ENCODE results near the gene GCNT1.
A peak's percentile ranks its signal among the peaks of the same experiment; 100 is the strongest.
"Not testable (repeated sequence)": the region's sequence is repeated elsewhere in the genome, so short reads cannot be mapped to it uniquely, and the experiment has no call there.

The GCNT1 gene

DNA sequence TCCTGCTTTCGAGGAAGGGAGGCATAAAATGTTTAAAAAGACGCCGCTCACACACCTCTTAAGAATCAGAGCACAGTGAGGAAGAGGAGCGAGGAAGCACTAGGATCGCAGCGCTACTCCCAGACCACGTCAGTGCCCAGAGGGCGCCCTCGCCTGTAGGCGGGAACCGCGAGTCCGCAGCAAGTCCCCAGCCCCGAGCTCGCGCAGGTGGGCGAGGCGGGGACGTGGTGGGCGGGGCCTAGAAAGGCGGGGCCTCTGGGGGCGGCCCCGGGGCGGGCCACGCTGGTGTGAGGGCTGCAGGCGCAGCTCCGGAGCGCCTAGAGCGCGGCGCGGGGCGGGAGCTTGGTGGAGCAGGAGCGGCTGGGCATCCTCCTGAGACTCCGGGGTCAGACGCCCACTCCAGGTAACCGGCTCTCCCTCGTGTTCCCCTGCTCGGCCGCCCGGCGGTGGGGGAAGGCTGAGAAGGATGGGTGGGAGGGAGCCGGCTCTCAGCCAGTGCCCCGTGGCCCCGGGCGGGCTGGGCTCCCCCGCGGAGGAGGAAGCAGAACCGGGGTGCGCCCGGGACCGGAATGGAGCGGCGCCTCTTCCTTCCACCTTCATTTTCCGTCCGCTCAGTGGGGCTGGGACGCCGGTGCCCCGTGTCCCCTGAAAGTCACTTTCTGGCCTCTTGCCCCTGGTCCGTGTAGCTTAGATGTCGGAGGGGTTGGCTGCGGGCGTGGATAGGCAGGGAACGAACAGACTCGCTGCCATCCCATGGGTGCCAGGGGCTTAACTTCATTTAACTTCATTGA, at the start of gene GCNT1:
TSS of gene GCNT1 (plus strand) at position 280 of the 791 bp plus-strand sequence. CDS start 43,200 bp downstream, outside the sequence.
- peak; percentile 76 for DNase-seq

DNA sequence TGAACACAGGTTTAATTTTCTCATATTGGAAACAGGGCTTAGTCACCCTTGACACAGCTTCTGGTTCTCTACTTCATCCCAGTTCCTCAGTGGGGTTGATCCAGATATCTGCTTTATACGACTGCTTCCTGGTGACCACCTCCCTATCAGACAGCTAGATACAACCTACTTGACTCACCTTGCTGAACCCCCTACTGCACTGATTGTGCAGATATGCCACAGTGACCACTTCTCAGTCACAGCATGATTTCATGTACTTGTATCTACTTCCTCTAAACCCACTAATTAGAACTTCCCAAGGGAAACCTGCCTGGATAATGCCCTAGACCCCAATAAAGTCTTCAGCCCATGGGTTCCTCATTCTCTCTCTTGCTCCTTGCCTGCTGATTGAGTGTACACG, 46.3 kb upstream of the GCNT1 start:
- no peak for DNase-seq

DNA sequence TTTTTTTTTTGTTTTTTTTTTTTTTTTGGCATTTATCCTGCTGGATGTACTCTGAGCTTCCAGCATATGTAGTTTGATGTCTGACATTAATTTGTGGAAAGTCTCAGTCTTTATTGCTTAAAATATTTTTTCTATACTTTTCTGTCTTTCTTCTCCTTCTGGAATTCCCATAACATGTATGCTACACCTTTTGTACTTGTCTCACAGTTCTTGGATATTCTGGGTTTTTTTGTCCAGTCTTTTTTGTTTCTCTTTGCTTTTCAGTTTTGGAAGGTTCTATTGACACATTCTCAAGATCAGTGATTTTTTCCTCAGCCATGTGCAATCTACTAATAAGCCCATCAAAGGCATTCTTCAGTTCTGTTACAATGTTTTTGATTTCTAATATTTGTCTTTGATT, 45.3 kb upstream of the GCNT1 start:
- DNase-seq = no peak

DNA sequence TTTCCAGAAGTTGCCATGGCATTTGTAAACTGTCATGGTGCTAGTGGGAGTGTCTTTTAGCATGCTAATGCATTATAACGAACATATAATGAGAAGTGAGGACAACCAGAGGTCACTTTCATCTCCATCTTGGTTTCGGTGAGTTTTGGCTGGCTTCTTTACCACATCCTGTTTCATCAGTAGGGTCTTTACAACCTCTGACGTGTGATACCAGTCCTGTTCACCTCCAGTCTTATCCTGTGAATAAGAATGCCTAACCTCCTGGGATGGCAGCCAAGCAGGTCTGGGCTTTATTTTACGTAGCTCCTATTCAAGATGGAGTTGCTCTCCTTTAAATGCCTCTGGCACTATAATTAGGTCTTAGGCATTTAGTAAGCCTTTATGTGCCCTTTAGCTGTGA, 44.3 kb upstream of the GCNT1 start:
- DNase-seq = no peak

DNA sequence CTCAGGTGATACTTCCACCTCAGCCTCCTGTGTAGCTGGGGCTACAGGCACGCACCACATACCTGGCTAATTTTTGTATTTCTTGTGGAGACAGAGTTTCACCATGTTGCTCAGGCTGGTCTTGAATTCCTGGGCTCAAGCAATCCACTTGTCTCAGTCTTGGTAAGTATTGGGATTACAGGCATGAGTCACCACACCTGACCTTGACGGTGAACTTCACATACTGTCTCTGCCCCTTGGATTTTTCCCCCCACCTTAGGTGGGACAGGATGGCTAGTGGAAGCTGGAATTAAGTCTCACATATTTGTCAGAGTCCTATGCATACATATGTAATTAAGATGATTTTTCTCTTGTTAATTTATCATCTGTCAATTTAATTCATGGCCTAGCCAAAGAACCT, 43.8 kb upstream of the GCNT1 start:
- DNase-seq = no peak

DNA sequence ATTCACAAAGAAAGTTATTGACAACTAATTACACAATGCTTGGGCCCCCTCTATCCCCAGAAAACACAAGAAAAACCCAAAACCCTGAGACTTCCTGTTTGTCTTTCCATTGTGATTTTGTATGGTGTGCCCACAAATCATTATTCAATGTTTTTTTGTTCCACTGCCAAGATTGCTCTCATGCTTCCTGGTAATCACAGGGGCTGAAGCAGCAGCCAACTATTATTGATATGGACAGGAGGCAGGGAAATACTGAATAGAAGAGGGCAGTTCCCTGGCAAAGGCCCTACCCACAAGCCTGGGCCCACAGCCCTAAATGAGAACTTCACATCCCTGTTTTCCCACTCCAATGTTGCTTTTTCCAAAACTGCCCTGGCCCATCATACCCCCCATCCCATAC, 43.3 kb upstream of the GCNT1 start:
- no peak for DNase-seq

DNA sequence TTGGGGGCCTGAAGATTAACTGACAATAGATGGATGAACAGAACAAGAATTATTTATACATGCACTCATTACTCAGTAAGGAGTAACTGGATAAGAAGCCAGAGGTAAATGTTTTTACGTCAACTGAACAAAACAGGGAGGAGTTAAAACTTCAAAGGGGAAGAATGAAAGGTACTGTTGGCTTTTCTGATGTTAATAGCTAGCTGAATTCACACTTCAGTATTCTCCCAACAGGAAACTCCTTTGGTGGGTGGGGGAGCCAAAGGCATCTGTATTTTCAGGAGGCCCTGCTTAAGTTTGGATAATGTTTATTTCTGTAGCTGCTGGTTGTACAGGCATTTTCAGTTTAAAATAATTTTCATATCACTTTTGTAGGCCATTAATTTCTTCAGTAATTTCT, 41.6 kb upstream of the GCNT1 start:
- DNase-seq = no peak

DNA sequence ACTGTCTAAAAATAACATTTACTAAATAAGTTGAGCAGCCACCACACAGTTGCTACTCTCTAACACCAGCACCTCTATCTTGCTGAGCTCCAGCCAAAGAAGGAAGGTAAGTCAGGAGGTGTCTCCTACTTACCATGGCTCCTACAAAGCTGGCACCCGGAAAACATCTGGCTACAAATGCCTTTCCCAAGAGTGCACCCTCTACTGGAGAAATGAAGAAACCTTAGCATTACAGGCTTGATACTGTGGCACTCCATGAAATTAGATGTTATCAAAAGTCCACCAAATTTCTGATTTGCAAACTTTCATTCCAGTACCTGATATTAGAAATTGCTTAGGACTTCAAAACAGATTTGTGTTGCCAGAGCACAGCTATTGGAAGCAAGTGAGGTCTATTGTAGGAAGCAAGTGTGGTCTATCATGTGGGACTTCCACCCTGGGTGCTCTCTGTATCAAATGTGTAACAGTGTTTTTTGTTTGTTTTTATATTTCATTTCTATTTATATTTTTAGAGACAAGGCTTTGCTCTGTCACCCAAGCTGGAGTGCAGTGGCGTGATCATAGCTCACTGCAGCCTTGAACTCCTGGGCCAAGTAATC, 39.1 kb upstream of the GCNT1 start:
- DNase-seq = no peak

DNA sequence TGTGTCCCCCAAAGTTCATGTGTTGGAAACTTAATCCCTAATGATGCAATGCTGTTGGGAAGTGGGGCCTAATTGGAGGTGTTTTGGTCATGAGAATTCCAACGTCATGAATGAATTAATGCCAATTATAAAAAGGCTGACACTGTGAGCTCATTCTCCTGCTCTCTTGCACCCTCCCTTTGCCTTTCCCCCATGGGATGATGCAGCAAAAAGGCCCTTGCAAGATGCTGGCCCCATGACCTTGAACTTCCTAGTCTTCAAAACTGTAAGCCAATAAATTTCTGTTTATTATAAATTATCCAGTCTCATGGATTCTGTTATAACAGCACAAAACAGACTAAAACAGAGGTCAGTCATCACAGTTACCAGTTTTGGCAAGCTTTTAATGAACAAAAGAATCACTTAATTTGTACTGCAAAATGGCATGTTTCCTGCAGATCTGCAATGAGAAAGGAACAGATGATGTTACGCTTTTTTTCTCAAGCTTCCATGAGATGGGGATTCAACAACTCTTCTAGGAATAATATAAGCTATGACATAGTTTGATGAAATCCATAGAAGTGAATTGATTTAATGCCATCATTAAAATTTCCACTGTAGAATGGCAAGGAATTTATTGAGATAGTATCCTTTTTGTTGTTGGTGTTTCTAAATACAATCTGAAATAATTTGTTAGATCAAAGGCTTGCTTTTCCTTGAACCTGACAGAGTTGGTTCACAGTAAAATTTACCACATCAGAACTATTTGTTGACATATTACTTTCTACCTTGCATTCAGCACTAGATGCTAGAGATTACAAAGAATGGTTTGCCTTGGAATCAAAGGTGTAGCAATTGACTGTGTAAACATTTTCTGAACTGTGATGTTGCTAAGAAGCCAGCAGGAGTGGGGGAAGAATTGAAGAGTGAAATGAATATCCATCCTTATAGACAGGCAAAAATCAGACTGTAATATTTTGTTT, 35.5 kb upstream of the GCNT1 start:
- DNase-seq = no peak

DNA sequence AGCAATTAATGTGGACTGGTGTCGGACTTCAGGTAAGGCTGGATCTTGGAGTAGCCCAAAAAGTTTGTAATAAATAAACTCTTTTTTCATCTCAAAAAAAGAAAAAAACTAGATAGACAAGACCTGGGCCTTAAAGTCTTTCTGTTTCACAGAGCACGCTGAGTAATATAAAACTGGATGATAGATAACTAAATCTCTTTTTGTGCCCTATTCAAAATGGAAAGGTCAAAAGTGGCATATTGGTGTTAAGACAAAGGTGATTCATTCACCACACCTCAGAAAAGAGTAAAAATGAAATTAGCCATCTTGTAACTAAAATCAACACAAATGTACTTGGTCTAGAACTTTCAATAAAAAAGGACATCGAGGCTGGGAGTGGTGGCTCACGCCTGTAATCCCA, 34.5 kb upstream of the GCNT1 start:
- DNase-seq = no peak

DNA sequence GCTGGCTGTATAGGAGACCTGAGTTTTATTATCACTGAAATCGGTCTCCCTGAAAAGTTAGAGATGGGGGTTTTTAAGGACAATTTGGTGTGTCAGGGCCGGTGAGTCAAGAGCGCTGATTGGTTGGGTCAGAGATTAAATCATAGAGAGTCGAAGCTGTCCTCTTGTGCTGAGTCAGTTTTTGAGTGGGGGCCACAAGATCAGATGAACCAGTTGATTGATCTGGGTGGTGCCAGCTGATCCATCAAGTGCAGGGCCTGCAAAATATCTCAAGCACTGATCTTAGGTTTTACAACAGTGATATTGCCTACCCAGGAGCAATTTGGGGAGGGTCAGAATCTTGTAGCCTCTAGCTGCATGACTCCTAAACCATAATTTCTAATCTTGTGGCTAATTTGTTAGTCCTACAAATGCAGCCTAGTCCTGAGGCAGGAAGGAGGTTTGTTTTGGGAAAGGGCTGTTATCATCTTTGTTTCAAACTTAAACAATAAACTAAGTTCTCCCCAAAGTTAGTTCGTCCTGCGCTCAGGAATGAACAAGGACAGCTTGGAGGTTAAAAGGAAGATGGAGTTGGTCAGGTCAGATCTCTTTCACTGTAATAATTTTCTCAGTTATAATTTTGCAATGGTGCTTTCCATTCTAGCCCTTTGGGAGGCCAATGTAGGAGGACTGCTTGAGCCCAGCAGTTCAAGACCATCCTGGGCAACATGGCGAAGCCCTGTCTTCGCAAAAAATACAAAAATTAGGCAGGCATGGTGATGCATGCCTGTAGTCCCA, 33.1 kb upstream of the GCNT1 start:
- no peak for DNase-seq

DNA sequence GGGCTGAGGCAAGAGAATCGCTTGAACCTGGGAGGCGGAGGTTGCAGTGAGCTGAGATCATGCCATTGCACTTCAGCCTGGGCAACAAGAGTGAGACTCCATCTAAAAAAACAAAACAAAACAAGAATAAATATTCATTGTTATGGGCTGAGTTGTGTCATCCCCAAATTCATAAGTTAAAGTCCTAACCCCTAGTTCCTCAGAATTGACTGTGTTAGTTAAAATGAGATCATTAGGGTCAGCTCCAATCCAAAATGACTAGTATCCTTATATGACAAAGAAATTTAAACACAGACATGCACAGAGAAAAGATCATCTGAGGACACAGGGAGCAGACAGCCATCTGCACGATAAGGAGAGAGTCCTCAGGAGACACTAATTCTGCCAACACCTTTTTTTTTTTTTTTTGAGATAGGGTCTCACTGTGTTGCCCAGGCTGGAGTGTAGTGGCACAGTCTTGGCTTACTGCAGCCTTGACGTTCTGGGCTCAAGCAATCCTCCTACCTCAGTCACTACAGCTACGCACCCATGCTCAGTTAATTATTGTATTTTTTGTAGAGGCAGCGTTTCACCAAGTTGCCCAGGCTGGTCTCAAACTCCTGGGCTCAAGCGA, 32.1 kb upstream of the GCNT1 start:
- DNase-seq = no peak

DNA sequence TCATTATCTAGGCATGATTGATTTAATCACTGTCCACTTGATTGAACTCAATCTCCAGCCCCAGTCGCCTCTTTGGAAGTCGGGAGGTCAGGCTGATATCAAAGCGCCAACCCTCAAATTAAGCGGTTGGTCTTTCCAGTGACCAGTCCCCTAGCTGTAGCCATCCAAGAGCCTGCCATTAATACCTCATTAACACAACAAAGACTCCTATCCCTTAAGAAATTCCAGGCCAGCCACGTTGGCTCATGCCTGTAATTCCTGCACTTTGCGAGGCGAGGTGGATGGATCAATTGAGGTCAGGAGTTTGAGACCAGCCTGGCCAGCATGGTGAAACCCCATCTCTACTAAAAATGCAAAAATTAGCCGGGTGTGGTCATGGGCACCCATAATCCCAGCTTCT, 27.4 kb upstream of the GCNT1 start:
- DNase-seq = no peak

DNA sequence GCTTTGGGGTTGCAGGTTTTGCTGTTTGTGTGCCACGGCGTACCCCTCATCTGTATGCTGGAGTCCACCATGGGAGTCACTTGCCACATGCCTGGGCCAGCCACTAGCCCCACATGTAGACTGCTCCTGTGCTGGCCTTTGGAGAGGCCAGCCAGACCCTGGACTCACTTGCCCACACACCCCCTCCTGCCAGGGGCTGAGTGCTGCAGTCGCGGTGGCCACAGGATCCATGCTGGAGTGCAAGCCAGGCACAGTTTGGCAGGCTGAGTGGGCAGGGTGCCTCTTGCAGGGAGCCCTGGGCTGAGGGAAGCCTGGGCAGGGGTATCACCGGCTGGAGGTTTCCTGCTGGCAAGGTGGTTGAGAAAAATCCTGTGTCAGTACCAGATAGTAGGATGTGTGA, 25.6 kb upstream of the GCNT1 start:
- DNase-seq = no peak

DNA sequence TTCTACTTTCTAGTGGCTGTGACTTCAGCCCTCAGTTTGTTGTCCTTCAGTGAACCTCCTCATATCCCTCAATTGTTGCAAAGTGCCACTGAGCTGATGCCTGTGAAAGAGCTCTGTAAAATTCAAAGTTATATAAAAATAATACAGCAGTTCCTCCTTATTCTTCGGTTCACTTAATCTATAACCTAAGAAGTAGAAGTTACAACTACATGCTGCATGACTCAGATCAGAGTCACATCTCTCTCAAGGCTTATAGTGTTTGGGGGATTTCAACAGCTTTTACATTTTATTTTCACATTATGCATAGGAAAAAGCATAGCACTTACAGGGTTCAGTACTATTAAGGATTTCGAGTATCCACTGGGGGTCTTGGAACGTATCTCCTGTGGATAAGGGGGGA, 25.1 kb upstream of the GCNT1 start:
- DNase-seq = no peak

DNA sequence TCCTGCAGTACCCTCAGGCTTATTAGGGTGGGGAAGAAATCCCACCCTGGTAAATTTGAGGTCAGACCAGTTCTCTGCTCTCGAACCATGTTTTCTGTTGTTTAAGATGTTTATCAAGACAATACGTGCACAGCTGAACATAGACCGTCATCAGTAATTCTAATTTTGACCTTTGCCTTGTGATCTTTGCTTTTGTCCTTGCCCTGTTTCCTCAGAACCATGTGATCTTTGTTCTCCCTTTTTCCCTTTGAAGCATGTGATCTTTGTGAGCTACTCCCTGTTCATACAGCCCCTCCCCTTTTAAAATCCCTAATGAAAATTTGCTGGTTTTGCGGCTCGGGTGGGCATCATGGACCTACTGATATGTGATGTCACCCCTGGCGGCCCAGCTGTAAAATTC, 24.1 kb upstream of the GCNT1 start:
- not testable (repeated sequence) for DNase-seq

DNA sequence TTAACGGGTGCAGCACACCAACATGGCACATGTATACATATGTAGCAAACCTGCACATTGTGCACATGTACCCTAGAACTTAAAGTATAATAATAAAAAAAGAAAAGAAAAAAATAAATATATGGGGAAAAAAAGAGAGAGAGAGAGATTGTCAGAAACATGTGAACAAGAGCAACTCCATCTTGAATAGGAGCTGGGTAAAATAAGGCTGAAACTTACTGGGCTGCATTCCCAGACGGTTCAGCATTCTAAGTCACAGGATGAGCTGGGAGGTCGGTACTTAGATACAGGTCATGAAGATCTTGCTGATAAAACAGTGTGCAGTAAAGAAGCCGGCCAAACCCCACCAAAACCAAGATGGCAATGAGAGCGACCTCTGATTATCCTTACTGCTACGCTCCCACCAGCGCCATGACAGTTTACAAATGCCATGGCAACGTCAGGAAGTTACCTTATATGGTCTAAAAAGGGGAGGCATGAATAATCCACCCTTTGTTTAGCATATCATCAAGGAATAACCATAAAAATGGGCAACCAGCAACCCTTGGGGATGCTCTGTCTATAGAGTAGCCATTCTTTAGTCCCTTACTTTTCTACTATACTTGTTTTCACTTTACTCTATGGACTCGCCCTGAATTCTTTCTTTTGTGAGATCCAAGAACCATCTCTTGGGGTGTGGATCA, 21.8 kb upstream of the GCNT1 start:
- DNase-seq = not testable (repeated sequence)

DNA sequence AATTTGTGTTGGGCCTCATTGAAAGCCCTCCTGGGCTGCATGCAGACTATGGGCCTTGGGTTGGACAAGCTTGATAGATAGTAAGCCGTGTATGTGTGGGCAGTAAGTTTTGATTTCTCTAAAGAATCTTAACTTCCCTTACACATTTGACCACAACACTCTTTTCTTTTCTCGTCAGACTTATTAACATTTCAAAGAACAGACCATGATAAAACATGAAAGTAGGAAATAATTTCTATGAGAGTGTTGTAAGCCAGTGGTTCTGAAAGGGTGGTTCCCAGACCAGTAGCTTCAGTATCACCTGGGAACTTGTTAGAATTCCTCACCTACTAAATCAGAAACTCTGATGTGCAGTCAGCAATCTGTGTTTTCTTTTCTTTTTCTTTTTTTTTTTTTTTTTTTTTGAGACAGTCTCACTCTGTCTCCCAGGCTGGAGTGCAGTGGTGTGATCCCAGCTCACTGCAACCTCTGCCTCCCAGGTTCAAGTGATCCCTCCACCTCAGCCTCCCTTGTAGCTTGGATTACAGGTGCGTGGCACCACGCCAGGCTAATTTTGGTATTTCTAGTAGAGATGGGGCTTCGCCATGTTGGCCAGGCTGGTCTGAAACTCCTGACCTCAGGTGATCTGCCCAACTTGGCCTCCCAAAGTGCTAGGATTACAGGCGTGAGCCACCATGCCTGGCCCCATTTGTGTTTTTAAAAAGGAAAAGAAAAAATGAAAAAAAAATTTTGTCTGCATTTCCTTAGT, 20.0 kb upstream of the GCNT1 start:
- DNase-seq = no peak

DNA sequence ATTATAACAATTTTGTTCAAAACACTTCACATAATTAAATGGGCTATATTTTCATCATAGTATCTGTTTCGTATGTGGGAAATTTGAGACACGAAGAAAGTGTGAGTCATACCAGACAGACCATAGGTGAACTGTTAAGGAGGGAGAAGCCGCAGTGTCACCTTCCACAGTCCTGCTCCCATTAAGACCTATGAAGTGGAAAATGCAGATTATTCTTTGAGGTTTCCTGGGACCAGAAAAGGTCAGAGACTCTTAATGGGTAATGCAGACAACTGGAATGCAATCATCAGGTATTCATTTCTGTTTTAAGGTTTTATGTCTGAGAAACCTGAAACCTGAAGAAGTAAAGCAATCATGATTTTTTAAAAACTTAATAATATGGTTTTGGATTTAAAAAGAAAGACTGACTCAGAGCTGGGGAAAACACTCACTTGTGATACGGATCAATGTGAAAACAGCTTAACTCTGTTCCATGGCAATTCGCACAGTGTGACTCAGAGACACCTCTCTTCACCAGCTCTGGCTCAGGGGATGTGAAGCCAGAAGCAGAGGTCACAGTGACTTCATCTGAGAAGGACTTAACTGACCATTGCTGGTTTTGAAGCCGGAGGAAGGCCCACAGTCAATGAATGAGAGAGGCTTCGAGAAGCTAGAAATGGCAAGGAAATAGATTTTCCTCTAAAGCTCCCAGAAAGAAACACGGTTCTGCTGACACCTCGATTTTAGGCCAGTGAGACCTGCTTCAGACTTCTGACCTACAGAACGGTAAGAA, 17.2 kb upstream of the GCNT1 start:
- DNase-seq = no peak

DNA sequence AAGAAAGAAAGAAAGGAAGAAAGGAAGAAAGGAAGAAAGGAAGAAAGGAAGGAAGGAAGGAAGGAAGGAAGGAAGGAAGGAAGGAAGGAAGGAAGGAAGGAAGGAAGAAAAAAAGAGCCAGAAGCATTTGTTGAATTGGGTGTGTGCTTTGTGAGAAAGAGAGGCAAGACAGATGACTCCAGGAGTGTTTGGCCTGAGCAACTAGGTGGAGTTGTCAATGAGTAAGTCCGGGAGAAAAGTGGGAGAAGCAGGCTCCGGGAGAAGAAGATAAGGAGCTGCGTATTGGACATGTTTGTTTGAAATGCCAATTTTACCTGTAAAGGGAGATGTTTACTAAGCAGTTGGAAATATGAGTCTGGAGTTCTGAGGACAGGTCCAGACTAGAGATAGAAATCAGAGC, 15.1 kb upstream of the GCNT1 start:
- DNase-seq = no peak

Measured in NCI-H526 treated with DMSO at 0.1 percent for 48 hours (cell line).